Osteocyte (in vitro differentiated cells): Measurements from ENCODE around the gene TMC3. TPM values are rescaled to one million over a fixed set of nuclear protein-coding genes. Genes with fewer than 3 reads are reported as not detected.
A peak's percentile ranks its signal among the peaks of the same experiment; 100 is the strongest.

Source experiments
- DNase-seq: peaks from one replicate; pipeline ENCODE4 v3.0.0; 2021; ENCODE audit warnings: mixed read lengths; ENCODE audit not compliant: unreplicated experiment; ENCODE audit errors: extremely low spot score
- H3K27ac Mint-ChIP-seq: one replicate; pipeline ENCODE4 v1.8.0; 2021; ENCODE audit warnings: mild to moderate bottlenecking, mixed read lengths; ENCODE audit not compliant: unreplicated experiment
- H3K27me3 Mint-ChIP-seq: one replicate; pipeline ENCODE4 v1.8.0; 2021; ENCODE audit warnings: mixed read lengths; ENCODE audit not compliant: unreplicated experiment
- H3K36me3 Mint-ChIP-seq: one replicate; pipeline ENCODE4 v1.8.0; 2021; ENCODE audit warnings: mixed read lengths; ENCODE audit not compliant: unreplicated experiment
- H3K4me1 Mint-ChIP-seq: one replicate; pipeline ENCODE4 v1.8.0; 2021; ENCODE audit warnings: mixed read lengths; ENCODE audit not compliant: unreplicated experiment
- H3K4me3 Mint-ChIP-seq: one replicate; pipeline ENCODE4 v1.8.0; 2021; ENCODE audit warnings: mild to moderate bottlenecking, moderate library complexity, mixed read lengths; ENCODE audit not compliant: unreplicated experiment
- H3K9me3 Mint-ChIP-seq: one replicate; pipeline ENCODE4 v1.8.0; 2021; ENCODE audit warnings: mixed read lengths; ENCODE audit not compliant: unreplicated experiment
- CTCF ChIP-seq: fragments of 200-600 bp; sonication (generic); IDR thresholded peaks from 2 replicates; pipeline ENCODE4 v1.5.0; 2021; ENCODE audit warnings: antibody characterized with exemption, mild to moderate bottlenecking, moderate library complexity
- total RNA-seq: library from RNA; stranded (reverse); gene quantifications from 2 replicates; pipeline ENCODE4 v1.2.1, GENCODE V29; 2021

TMC3 gene
- total RNA-seq, 1 donor from 2014 or later, result not detected

GRCh38 chr15:81337241-81337640 lies 36.8 kb downstream of the TMC3 start:
- no peaks in the 10 kb centered on the region for H3K36me3 Mint-ChIP-seq
- DNase-seq, result peak; percentile 25
- no peak for TF ChIP-seq CTCF
- H3K27ac Mint-ChIP-seq, result no peak overlapping the region
- no peaks in the 10 kb centered on the region for H3K9me3 Mint-ChIP-seq
- no peak overlapping the region for H3K4me3 Mint-ChIP-seq
- H3K27me3 Mint-ChIP-seq, result peaks cover 9% of the 10 kb centered on the region
- H3K4me1 Mint-ChIP-seq, result peaks cover 23% of the 10 kb centered on the region

GRCh38 chr15:81336568-81336967 lies 37.4 kb downstream of the TMC3 start:
- H3K4me3 Mint-ChIP-seq, result no peak overlapping the region
- H3K27me3 Mint-ChIP-seq, result peaks cover 10% of the 10 kb centered on the region
- TF ChIP-seq CTCF, result peak; percentile 17
- no peaks in the 10 kb centered on the region for H3K36me3 Mint-ChIP-seq
- DNase-seq, result peak; percentile 15
- no peaks in the 10 kb centered on the region for H3K9me3 Mint-ChIP-seq
- H3K27ac Mint-ChIP-seq, result no peak overlapping the region
- peaks cover 23% of the 10 kb centered on the region for H3K4me1 Mint-ChIP-seq

- DNase-seq, result peak; percentile 42
- H3K27ac Mint-ChIP-seq, result no peak overlapping the region
- TF ChIP-seq CTCF, result no peak
- H3K27me3 Mint-ChIP-seq, result peaks cover 9% of the 10 kb centered on the region
- H3K9me3 Mint-ChIP-seq, result no peaks in the 10 kb centered on the region
- peaks cover 23% of the 10 kb centered on the region for H3K4me1 Mint-ChIP-seq
- no peak overlapping the region for H3K4me3 Mint-ChIP-seq
- no peaks in the 10 kb centered on the region for H3K36me3 Mint-ChIP-seq
These were observed 38.4 kb downstream of the TMC3 start for GRCh38 chr15:81335631-81336030.

GRCh38 chr15:81334768-81335435 lies 39.1 kb downstream of the TMC3 start:
- no peaks in the 10 kb centered on the region for H3K9me3 Mint-ChIP-seq
- no peaks in the 10 kb centered on the region for H3K36me3 Mint-ChIP-seq
- peaks cover 7% of the 10 kb centered on the region for H3K27me3 Mint-ChIP-seq
- peaks cover 23% of the 10 kb centered on the region for H3K4me1 Mint-ChIP-seq
- no peak for TF ChIP-seq CTCF
- no peak for DNase-seq
- no peak overlapping the region for H3K27ac Mint-ChIP-seq
- H3K4me3 Mint-ChIP-seq, result no peak overlapping the region

GRCh38 chr15:81333363-81333762 lies 40.6 kb downstream of the TMC3 start:
- H3K4me1 Mint-ChIP-seq, result peaks cover 11% of the 10 kb centered on the region
- DNase-seq, result no peak
- H3K36me3 Mint-ChIP-seq, result no peaks in the 10 kb centered on the region
- no peaks in the 10 kb centered on the region for H3K9me3 Mint-ChIP-seq
- no peak for TF ChIP-seq CTCF
- no peak overlapping the region for H3K4me3 Mint-ChIP-seq
- H3K27me3 Mint-ChIP-seq, result peaks cover 5% of the 10 kb centered on the region
- no peak overlapping the region for H3K27ac Mint-ChIP-seq
